ENCODE data around the gene STON2.

- no peak for TF ChIP-seq CTCF (IDR thresholded peaks at IDR 0.05; ENCODE audit: poor library complexity)
- no peak for TF ChIP-seq EZH2 (IDR thresholded peaks at IDR 0.05; ENCODE audit: borderline replicate concordance)
Observed at GRCh38 chr14:81384900-81385299, 15.2 kb downstream of the STON2 start.

Measured in hepatocyte (in vitro differentiated cells).